SKM-1 treated with dmso at 0.1 percent for 144 hours (cell line): ENCODE data around the gene MCCC1.
A peak's percentile ranks its signal among the peaks of the same experiment; 100 is the strongest.
"Not testable (repeated sequence)": the region's sequence is repeated elsewhere in the genome, so short reads cannot be mapped to it uniquely, and the experiment has no call there.

Experiments
- DNase-seq: peaks from one replicate; lab custom pipeline; 2025; ENCODE audit not compliant: unreplicated experiment; lab: John Stamatoyannopoulos, UW

The MCCC1 gene

DNA sequence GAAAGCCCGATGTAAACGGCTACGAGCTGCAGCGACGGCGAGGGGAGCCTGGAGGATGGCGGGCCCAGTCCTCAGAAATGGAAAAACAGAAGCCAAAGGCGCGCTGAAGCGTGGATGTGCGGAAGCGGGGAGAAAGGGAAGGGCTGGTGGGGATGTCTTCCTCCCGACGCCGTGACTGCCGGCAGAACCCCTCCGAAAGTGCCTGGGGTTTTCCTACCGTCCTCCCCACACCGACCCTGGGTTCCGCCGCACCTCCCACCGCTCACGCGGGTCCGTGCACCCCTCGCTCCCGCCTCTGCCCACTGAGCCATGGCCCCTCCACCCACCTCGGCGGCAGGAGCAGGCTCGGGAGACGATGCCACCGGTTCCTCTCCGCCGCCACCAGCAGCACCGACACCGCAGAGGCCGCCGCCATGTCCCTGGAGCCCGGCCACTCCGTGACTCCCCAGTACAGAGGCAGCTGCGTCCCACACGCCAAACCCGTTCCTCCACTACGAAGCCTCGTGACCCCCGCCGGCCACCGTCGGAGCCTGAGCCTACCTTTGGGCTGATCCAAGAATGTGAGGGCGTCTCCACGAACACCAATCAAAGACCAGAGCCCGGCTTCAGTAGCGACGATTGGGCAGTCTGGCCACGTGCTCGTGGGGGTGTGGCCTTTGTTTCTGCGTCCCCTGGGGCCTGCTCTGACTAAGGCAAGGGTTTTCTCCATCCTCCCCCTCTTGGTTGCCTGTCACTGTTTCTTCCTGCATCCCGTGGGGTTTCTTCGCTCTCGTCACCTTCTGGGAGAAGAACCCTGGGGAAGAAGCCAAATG lies at the start of gene MCCC1:
MCCC1 (minus strand) TSS at position 471 of the 812 bp plus-strand sequence; CDS start at position 415, 56 bp downstream.
- DNase-seq = peak; percentile 99

DNA sequence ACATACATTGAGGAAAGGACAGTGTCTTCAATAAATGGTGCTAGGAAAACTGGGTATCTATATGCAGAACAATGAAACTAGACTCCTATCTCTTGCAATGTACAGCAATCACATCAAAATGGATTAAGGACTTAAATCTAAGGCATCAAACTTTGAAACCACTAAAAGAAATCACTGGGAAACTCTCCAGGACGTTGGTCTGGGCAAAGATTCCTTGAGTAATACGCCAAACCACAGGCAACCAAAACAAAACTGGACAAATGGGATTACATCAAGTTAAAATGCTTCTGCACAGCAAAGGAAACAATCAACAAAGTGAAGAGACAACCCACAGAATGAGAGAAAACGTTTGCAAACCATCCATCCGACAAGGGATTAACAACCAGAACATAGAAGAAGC lies 48.8 kb upstream of the MCCC1 start:
- DNase-seq = no peak

DNA sequence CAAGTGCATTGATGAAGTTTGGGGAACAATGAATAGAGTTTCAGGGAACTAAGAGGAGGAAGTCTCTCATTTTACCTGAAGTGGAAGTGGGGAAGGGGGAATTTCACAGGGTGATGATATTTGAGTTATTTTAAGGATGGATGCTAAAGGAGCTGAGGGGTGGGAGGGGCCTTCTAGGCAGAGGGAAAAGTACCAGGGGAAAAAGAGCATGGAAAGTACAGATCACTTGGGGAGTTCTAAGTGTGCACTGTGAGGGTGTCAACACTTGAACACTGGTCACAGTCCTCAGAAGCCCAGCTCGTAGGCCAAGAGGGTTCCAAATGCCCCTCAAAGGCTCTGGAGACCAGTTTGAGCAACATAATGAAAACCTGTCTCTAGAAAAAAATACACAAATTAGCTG lies 45.1 kb upstream of the MCCC1 start:
- DNase-seq = no peak

DNA sequence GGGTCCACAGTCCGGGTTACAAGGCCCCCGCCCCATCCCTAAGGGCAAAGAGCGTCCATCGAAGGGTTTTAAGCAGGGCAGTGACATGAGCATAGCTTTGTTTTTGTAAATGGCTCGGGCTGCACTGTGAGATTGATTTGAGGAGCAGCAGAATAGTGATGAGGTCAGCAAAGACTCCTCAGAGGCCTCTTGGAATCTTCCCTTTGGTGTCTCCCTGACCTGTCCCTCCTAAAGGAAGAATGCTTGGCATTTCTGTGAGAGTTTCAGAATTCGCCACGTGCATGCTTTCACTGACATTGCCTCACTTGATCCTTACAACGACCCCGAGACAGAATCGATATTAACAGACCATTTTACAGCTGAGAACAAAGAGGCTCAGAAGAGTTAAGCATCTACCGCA lies 42.9 kb upstream of the MCCC1 start:
- no peak for DNase-seq

DNA sequence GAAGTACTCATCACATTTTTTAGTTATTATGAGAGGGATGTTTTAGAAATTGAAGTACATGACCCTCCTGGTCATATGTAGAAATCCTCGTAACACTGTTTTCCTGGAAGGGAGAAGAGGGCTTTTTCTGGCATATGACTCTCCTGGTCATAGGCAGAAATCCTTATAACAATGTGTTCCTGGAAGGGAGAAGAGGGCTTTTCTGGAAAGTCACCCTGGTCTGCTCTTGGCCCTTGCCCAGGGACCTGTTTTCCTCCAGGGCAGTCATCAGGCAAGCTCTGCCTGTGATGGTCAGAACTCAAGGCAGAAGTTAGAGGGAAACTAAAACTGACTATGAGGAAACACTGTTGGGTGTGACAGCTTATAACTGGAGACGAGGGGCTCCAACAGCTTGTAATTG lies 35.5 kb upstream of the MCCC1 start:
- DNase-seq = no peak

DNA sequence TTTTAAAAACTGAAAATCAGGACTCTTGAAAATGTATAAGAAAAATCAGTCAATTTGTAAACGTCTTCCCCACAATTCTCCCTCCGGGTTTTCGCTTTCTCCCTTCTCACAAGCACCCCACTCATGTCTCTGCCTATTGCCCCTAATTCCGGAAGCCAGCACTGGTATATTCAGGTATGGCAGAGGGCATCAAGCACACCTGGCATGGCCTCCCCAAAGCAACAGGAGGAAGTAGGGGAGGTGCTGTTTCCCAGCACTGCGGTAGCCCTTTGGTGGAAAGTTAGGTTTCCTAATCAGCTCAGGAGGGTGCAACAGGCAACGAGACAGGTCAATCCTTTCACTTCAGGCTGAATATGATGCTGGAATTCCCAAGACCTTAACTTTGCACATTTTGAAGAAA lies 33.1 kb upstream of the MCCC1 start:
- no peak for DNase-seq

DNA sequence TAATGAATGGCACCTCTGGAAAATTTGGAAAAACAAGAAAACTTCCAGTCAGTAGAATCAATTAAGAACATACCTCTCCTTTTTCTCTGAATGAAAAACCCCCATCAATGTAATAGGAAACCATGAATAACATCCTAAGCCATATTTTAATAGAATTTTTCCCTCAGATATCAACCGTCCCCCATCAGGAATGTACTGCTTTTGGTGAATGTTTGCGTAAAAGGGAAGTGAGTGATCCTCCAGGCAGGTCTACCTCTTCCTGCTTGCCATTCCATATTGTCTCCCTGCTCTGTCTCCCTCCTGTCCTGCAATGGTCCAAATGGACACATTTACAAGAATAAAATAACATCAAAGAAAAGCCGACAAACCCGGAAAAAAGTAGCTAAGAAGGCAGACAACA lies 32.4 kb upstream of the MCCC1 start:
- DNase-seq = no peak

DNA sequence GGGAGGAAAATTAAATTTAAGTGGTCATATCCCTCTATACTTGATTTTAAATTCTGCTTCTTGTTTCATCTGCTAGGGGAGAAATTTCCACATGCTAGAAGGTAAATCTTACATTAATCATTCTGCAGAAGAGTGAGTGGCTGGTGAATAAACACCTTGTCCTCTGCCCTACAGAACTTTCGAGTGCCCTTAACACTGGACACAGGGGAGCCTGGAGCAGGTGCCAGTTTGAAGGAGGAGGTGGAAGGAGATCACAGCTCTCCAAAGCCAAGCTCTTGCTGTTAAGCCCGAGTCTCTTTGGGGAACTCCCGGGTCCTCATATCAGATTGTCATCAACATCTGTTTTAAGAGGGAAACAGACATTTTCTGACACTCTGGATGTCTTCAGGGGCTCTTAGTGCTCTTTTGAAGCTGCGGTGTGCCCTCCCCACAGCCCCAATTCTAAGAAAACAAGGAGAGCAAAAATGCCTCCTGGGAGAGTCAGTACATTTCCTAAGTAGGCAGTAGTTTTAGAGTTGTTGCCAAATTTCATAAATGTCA lies 32.0 kb upstream of the MCCC1 start:
- DNase-seq = no peak

DNA sequence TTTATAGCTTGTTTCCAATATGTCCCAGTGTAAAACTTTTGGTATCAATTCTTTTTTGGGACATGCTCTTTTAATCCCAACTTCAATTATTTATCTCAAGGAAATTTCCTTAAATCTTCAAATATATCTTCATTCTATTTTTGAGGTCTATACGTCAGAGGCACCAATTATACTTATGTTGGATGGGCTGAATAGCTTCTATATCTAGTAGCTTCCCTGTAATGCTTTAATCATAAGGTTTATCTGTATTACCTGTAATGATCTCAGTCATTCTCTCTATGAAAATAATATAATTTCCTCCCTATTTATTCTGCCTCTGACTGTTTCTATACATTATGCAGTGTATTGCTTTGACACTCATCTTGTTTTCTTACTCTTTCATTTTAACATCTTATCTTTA lies 29.9 kb upstream of the MCCC1 start:
- DNase-seq = no peak

DNA sequence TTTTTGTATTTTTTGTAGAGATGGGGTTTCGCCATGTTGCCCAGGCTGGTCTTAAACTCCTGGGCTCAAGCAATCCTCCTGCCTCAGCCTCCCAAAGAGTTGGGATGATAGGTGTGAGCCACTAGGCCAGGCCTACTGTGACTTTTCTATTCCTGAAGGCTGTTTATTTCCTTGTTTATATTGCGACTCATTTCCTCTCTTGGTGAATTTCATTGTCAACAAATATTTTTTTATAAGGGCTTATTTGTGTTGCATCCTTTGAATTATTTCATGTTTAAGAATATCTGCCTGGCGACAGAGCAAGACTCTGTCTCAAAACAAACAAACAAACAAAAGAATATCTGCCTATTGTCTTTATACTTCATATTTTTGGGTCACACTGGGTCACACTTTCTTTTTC lies 29.4 kb upstream of the MCCC1 start:
- no peak for DNase-seq

DNA sequence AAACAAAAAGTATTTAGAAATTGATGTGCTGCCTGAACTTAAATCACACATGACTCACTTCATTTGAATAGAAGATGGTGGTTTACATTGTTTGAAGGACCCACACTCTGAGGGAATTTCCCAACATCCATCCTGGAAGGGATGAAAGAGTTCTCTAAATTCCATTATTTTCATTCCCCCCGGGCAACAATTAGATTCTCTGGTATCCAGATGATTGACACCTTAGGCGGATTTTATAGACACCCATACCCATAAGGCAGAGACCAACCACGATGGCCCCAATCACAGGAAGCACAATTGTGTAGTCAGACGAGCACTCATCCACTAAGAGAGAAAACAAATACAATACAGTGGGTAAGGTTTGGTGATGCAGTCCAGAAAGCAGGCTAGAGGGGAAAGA lies 24.6 kb upstream of the MCCC1 start:
- DNase-seq = no peak

DNA sequence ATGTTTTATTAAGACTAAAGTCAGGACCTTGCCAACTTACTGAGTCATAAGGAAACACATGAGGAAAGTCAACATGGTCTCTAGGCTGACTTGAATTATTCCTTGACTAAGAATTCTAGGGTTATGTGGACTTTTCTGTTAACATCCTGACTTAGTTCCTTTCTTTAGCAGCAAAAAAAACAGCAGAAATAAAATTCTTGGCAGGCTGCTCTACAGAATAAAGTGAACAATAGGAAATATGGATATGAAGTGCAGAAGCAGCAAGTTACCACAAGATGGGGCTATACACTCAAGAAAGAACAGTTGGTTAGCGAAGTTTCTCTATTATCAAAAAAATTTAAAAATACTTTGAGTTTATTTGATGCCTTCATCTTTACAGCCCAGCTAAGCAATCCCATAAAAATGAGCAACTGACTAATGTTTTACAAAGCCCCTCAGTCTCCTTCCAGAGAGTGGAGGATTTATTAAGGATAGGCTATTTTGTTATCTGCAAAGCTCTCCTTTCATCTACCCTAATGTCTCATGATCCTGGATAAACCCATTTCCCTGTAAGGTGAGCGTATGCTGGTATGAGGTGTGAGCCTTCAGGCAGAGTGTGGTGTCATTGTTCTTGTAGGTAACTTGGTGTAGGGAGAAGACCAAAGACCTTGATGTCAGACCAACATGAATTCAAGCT lies 23.1 kb upstream of the MCCC1 start:
- peak; percentile 58 for DNase-seq

DNA sequence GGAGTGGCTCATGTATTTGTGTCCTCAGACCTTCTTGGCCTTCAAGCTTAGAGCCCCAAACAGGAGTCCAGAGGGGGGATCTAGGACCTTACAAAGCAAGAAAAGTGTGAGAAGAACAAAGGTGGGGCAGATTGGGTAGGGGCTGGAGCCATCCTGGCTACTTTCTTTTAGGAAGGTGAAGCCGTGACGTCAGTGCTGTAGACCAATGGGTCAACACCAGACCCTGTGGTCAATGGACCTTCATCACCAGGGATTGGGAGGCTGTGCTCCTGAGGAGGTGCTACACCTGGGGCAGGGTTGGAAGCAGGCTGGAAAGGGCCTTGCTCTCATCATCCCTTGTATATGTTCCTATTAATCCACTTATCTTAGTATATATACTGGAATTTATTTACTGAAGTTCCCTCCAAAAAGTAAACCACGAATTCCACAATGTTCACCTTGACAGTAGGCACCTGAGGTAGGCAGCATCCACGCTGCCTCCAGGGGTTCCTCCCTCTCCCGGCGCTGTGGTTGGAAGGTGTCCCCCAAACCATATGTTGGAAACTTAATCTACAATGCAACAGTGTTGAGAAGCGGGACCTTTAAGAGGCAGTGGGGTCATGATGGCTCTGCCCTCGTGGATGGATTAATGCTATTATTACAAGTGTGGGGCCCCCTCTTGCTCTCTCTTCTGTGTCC lies 21.4 kb upstream of the MCCC1 start:
- no peak for DNase-seq

DNA sequence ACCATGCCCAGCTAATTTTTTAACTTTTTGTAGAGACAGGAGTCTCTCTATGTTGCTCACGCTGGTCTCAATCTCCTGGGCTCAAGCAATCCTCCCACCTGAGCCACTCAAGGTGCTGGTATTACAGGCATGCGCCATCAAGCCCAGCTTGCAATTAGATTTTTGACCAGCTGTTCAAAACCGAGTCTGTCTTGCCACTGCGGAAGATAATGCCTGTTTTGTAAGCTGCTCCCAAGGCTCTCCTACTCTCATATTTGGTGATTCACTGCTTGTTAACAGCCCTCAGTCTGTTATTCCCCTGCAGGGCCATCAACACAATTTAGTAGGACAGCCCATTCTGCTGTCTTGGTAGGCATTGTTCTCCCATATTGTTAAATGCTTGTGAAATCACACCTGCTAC lies 17.8 kb upstream of the MCCC1 start:
- no peak for DNase-seq

DNA sequence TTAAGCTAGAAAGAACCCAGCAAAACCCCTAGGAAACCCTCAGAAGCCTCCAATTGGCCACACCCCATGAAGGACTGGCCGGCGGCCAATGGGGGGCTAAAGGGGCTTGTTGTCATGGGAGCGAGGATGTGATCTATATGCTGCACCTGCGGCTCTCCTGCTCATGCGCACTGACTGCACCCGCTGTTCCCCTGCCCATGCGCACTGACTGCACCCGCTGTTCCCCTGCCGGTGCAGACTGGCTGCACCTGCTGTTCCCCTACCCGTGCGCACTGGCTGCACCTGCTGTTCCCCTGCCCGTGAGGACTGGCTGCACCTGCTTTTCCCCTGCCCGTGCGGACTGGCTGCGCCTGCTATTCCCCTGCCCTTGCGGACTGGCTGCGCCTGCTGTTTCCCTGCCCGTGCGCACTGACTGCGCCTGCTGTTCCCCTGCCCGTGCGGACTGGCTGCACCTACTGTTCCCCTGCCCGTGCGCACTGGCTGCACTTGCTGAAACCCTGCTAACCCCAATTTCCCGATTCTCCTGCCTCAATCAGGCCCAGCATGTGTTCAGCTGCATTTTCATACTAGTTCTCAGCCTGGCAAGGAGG lies 16.8 kb upstream of the MCCC1 start:
- no peak for DNase-seq

DNA sequence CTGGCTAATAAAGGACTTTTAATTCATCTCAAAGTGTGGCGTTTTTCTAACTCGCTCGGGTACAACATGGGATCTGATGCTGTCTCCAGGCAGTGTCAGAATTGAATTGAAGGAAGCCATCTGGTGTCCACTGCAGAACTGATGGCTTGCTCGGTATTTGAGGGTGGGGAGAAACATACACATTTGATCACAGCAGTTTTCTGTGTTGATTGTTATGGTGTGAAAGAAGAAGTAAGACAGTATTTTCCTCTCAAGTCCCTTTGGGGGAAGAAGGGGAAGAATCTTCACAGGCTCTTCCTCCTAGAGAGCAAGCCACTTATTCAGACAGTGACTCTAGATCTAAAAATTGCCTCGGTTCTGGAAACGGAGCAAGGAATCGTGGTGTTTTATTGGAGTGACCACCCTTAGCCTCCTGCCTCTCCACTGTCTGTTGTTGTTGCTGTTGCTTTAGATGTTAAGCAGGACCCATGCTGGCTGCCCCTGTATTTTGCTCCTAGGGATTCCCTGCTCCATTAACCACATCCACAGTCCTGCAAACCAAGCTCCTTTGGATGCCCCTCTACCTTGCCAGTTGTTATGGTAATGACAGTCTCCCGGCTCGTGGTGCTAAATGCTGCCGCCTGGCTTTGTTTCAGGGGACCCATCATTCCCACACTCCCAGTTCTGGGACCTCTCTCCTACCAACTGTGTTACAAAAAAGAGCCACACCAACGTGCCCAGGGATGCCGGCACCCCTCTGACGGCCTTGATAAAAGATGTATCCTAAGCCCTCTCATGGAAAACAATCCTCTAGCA lies 15.3 kb upstream of the MCCC1 start:
- no peak for DNase-seq

DNA sequence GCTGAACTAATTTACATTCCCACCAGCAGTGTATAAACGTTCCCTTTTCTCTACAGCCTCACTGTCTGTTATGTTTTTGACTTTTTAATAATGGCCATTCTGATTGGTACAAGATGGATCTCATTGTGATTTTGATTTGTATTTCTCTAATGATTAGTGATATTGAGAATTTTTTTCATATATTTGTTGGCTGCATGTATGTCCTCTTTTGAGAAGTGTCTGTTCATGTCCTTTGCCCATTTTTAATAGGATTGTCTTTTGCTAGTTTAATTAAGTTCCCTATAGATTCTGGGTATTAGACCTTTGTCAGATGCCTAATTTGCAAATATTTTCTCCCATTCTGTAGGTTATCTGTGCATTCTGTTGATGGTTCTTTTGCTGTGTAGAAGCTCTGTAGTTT lies 10.6 kb upstream of the MCCC1 start:
- DNase-seq = not testable (repeated sequence)

DNA sequence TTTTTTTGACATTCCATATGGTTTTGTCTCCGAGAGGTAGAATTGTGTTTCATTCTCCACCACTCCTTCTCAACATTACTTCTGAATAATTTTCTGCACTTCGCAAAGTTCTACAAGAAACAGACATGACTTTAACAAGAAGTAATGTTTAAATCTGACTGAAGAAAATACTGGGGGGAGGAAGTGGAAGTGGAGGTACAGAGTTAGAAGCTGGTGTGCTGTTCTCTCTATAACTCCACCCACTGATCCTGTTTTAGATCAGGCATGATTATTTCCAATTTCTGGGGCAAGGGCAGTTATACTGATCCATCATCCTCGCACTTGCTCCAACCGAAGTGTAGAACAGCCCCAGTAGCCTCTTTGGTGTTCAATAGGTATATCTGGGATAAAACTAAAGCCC lies 9.2 kb upstream of the MCCC1 start:
- no peak for DNase-seq

DNA sequence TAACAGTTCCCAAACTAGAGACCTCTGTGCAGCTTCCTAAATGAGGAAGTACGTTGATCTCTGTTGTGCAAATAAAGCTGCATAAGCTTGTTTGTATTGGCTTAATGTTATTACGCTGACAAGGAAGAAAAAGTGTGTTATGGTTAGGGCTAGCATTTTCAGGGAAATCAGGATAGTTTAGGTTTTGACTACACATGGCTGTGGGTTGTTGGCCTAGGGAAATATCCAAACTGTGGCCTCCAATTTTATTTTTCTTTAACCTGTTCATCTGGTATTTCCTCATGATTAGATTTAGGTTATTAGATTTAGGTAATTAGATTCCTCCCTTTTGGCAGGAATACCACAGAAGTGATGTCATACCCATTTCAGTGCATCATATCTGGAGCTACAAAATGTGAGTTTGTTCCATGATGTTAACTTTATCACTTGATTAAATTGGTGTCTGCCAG lies 8.7 kb upstream of the MCCC1 start:
- no peak for DNase-seq

DNA sequence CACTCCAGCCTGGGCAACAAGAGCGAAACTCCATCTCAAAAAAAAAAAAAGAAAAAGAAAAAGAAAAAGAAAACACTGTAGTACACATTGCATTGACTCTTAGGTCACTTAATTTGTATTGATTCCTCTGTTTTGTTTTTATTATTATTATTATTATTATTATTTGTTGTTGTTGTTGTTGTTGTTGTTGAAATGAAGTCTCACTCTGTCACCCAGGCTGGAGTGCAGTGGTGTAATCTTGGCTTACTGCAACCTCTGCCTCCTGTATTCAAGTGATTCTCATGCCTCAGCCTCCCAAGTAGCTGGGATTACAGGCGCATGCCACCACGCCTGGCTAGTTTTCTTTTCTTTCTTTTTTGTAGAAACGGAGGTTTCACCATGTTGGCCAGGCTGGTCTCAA lies 8.1 kb upstream of the MCCC1 start:
- DNase-seq = not testable (repeated sequence)

DNA sequence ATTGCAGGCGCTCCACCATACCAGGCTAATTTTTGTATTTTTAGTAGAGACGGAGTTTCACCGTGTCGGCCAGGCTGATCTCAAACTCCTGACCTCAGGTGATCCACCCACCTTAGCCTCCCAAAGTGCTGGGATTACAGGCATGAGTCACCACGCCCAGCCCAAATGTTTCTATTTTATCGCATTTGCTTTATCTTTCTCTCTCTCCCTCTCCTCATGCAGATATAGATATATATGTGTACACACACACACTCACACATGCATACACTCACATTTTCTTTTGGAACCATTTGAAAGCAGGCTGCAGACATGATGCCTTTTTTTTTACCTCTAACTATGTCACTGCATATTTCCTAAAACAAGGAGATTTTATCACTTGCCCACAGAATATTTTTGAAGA lies 7.3 kb upstream of the MCCC1 start:
- DNase-seq = no peak
